Measurements from ENCODE around the gene ACOT12. TPM values are rescaled to one million over a fixed set of nuclear protein-coding genes. Genes with fewer than 3 reads are reported as not detected.
"Not testable (repeated sequence)": the region's sequence is repeated elsewhere in the genome, so short reads cannot be mapped to it uniquely, and the experiment has no call there.

Gene ACOT12
- polyA plus RNA-seq, 4 donors: 0.43 to 1.1 (median 0.76) TPM

GRCh38 chr5:81345411-81346003 lies 48.4 kb downstream of the ACOT12 start:
- DNase-seq (ENCODE audit: low read depth in 4 of 4, low spot score in 3 of 4): no peak

- DNase-seq (ENCODE audit: low read depth in 4 of 4, low spot score in 3 of 4): no peak
These were observed 49.2 kb downstream of the ACOT12 start for GRCh38 chr5:81344736-81345135.

- not testable (repeated sequence) for DNase-seq (ENCODE audit: low read depth in 4 of 4, low spot score in 3 of 4)
These were observed 55.7 kb downstream of the ACOT12 start for GRCh38 chr5:81338213-81338612.

- no peak for DNase-seq (ENCODE audit: low read depth in 4 of 4, low spot score in 3 of 4)
These were observed 56.1 kb downstream of the ACOT12 start for GRCh38 chr5:81337803-81338202.

GRCh38 chr5:81336556-81336955 lies 57.4 kb downstream of the ACOT12 start:
- DNase-seq (ENCODE audit: low read depth in 4 of 4, low spot score in 3 of 4): peak in 2 of 4 donors; percentile 5 to 18

GRCh38 chr5:81335946-81336345 lies 58.0 kb downstream of the ACOT12 start:
- no peak for DNase-seq (ENCODE audit: low read depth in 4 of 4, low spot score in 3 of 4)

- DNase-seq (ENCODE audit: low read depth in 4 of 4, low spot score in 3 of 4): no peak
These were observed 59.5 kb downstream of the ACOT12 start for GRCh38 chr5:81334304-81335061.

- no peak for DNase-seq (ENCODE audit: low read depth in 4 of 4, low spot score in 3 of 4)
These were observed 67.4 kb downstream of the ACOT12 start for GRCh38 chr5:81326554-81326953.

- DNase-seq (ENCODE audit: low read depth in 4 of 4, low spot score in 3 of 4): no peak
These were observed 76.4 kb downstream of the ACOT12 start for GRCh38 chr5:81317536-81317935.

- DNase-seq (ENCODE audit: low read depth in 4 of 4, low spot score in 3 of 4): no peak
These were observed 77.4 kb downstream of the ACOT12 start for GRCh38 chr5:81316571-81316970.

- no peak for DNase-seq (ENCODE audit: low read depth in 4 of 4, low spot score in 3 of 4)
These were observed 78.1 kb downstream of the ACOT12 start for GRCh38 chr5:81315830-81316229.

- no peak for DNase-seq (ENCODE audit: low read depth in 4 of 4, low spot score in 3 of 4)
These were observed 78.6 kb downstream of the ACOT12 start for GRCh38 chr5:81315336-81315735.

- no peak for DNase-seq (ENCODE audit: low read depth in 4 of 4, low spot score in 3 of 4)
These were observed 79.4 kb downstream of the ACOT12 start for GRCh38 chr5:81314581-81314980.

GRCh38 chr5:81313686-81314085 lies 80.2 kb downstream of the ACOT12 start:
- DNase-seq (ENCODE audit: low read depth in 4 of 4, low spot score in 3 of 4): no peak

GRCh38 chr5:81313278-81313677 lies 80.7 kb downstream of the ACOT12 start:
- DNase-seq (ENCODE audit: low read depth in 4 of 4, low spot score in 3 of 4): no peak

GRCh38 chr5:81310402-81311063 lies 83.4 kb downstream of the ACOT12 start:
- no peak for DNase-seq (ENCODE audit: low read depth in 4 of 4, low spot score in 3 of 4)

GRCh38 chr5:81308836-81309235 lies 85.1 kb downstream of the ACOT12 start:
- no peak for DNase-seq (ENCODE audit: low read depth in 4 of 4, low spot score in 3 of 4)

- no peak for DNase-seq (ENCODE audit: low read depth in 4 of 4, low spot score in 3 of 4)
These were observed 88.1 kb downstream of the ACOT12 start for GRCh38 chr5:81305785-81306184.

- no peak for DNase-seq (ENCODE audit: low read depth in 4 of 4, low spot score in 3 of 4)
These were observed 90.4 kb downstream of the ACOT12 start for GRCh38 chr5:81303563-81303962.

- DNase-seq (ENCODE audit: low read depth in 4 of 4, low spot score in 3 of 4): no peak
These were observed 91.3 kb downstream of the ACOT12 start for GRCh38 chr5:81302596-81302995.

- peak; percentile 91 to 94 (median 94) for DNase-seq (ENCODE audit: low read depth in 4 of 4, low spot score in 3 of 4)
These were observed 92.5 kb downstream of the ACOT12 start, which contains the start of gene ZCCHC9 for GRCh38 chr5:81301271-81302015. TSS of gene ZCCHC9 (plus strand) at chr5:81301587. CDS start at chr5:81304758, 3,171 bp downstream.

Measured in right renal pelvis (tissue), 4 donors.